Ascending aorta (tissue), 2 donors: ENCODE measurements around the gene GPR137B. TPM values are rescaled to one million over a fixed set of nuclear protein-coding genes. Genes with fewer than 3 reads are reported as not detected.
"Not testable (repeated sequence)": the region's sequence is repeated elsewhere in the genome, so short reads cannot be mapped to it uniquely, and the experiment has no call there.

ENCODE experiments used
- DNase-seq, 2 donors: peaks; one replicate each; pipeline ENCODE4 v3.0.0-alpha.2; 2019; ENCODE audit warnings: low spot score in 2 of 2
- H3K27ac ChIP-seq, 2 donors: fragments of 200-600 bp; sonication (generic); one replicate each; pipeline ENCODE4 v1.5.1; 2016 to 2017; ENCODE audit warnings: mild to moderate bottlenecking in 1 of 2
- H3K27me3 ChIP-seq: fragments of 200-600 bp; sonication (generic); one replicate; pipeline ENCODE4 v1.5.1; 2017
- H3K36me3 ChIP-seq, 2 donors: fragments of 200-600 bp; sonication (generic); one replicate each; pipeline ENCODE4 v1.5.1; 2016
- H3K4me1 ChIP-seq, 2 donors: fragments of 200-600 bp; sonication (generic); one replicate each; pipeline ENCODE4 v1.5.1; 2016 to 2017; ENCODE audit warnings: mild to moderate bottlenecking in 1 of 2
- H3K4me3 ChIP-seq, 2 donors: fragments of 200-600 bp; sonication (generic); one replicate each; pipeline ENCODE4 v1.5.1; 2016 to 2017; ENCODE audit warnings: mild to moderate bottlenecking in 1 of 2
- H3K9me3 ChIP-seq, 2 donors: fragments of 200-600 bp; sonication (generic); one replicate each; pipeline ENCODE4 v1.5.1; 2016
- intact Hi-C: fragments of 100-400 bp; cut with DNase I; formaldehyde crosslinking; loops from one replicate; pipeline ENCODE4 v1.15.1; 2023
- total RNA-seq: library from RNA; depleted of rRNA; stranded (reverse); fragments of >200 nt; gene quantifications from one replicate; pipeline ENCODE4 v1.1.0, GENCODE V29; 2016
- TF ChIP-seq, protein P1 (sequence below), 3 experiments: fragments of 200-600 bp in 2 of 3; fragments of 450-650 bp in 1 of 3; sonication (generic) in 2 of 3; IDR thresholded peaks; one replicate each; pipeline ENCODE4 v1.5.1; 2016 to 2019; ENCODE audit warnings: antibody characterized with exemption in 3 of 3, mild to moderate bottlenecking in 1 of 3, moderate library complexity in 1 of 3

GPR137B gene
- total RNA-seq, 1 donor from 2014 or later, result 22.5 TPM

DNA sequence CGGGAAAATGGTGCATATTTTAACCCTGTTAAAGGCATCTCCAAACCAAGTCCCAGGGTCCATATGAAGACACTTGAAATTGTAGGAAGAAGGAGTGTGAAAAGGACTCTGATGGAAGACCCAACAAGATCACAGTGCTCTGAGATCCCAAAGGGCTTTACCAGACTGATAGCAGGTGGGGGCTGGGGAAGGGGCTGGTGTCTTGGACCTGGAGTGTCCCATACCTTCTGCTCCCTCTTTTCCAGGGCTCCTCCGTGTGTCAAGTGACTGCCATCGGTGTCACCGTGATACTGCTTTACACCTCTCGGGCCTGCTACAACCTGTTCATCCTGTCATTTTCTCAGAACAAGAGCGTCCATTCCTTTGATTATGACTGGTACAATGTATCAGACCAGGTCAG is 37.3 kb downstream of the GPR137B start:
- no peak for DNase-seq
- Histone ChIP-seq H3K9me3 (no peaks in the 10 kb centered on the region), H3K36me3 (peaks cover 0 to 14% of the 10 kb centered on the region in 2 donors), H3K27ac (no peak overlapping the region), H3K4me3 (no peak overlapping the region), H3K27me3 (no peaks in the 10 kb centered on the region), H3K4me1 (no peaks in the 10 kb centered on the region)
- intact Hi-C loops, result no loop called here
- TF ChIP-seq, protein P1, sequence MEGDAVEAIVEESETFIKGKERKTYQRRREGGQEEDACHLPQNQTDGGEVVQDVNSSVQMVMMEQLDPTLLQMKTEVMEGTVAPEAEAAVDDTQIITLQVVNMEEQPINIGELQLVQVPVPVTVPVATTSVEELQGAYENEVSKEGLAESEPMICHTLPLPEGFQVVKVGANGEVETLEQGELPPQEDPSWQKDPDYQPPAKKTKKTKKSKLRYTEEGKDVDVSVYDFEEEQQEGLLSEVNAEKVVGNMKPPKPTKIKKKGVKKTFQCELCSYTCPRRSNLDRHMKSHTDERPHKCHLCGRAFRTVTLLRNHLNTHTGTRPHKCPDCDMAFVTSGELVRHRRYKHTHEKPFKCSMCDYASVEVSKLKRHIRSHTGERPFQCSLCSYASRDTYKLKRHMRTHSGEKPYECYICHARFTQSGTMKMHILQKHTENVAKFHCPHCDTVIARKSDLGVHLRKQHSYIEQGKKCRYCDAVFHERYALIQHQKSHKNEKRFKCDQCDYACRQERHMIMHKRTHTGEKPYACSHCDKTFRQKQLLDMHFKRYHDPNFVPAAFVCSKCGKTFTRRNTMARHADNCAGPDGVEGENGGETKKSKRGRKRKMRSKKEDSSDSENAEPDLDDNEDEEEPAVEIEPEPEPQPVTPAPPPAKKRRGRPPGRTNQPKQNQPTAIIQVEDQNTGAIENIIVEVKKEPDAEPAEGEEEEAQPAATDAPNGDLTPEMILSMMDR (IDR thresholded peaks at IDR 0.05), result no peak

DNA sequence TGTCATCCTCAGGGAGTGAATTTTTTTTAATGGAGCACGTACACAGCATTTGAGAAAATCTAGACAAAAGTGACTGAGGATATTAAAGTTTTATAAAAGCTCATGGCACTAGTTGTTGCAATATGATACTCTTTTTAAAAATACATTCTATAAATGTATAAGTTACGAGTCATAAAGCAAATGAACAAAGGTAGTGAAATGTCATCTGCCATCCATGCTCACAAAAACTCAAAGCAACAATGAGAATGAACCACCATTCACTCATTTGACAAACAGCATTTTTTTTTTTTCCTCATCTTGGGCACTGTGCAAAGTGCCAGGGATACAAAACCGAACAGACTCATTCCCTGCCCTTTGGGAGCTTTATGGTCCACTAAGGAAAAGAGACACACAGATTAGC is 38.7 kb downstream of the GPR137B start:
- TF ChIP-seq, protein P1 (IDR thresholded peaks at IDR 0.05), result no peak
- DNase-seq, result no peak
- Histone ChIP-seq H3K36me3 (peaks cover 5 to 14% of the 10 kb centered on the region in 2 donors), H3K9me3 (no peaks in the 10 kb centered on the region), H3K27ac (no peak overlapping the region), H3K4me1 (no peaks in the 10 kb centered on the region), H3K4me3 (no peak overlapping the region), H3K27me3 (no peaks in the 10 kb centered on the region)
- intact Hi-C loops, result no loop called here

DNA sequence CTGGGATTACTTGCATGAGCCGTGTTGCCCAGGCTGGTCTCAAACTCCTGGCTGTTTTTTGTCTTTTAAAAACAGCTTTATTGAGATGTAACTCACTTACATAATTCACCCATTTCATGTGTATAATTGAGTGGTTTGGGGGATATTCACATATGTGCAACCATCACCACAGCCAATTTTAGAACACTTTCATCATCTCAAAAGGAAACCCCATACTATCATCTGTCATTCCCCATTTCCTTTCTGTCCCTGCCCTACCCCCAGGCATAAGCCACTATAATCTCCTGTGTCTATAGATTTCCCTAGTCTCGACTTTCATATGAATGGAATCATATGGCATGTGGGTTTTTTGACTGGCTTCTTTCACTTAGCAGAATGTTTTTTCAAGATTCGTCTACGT is 43.3 kb downstream of the GPR137B start:
- intact Hi-C loops, result no loop called here
- no peaks in the 10 kb centered on the region for H3K9me3 ChIP-seq
- no peaks in the 10 kb centered on the region for H3K4me1 ChIP-seq
- peaks cover 5 to 6% of the 10 kb centered on the region in 2 donors for H3K36me3 ChIP-seq
- H3K27me3 ChIP-seq, result no peaks in the 10 kb centered on the region
- H3K27ac ChIP-seq, result no peak overlapping the region
- TF ChIP-seq, protein P1 (IDR thresholded peaks at IDR 0.05), result no peak
- H3K4me3 ChIP-seq, result no peak overlapping the region
- no peak for DNase-seq

DNA sequence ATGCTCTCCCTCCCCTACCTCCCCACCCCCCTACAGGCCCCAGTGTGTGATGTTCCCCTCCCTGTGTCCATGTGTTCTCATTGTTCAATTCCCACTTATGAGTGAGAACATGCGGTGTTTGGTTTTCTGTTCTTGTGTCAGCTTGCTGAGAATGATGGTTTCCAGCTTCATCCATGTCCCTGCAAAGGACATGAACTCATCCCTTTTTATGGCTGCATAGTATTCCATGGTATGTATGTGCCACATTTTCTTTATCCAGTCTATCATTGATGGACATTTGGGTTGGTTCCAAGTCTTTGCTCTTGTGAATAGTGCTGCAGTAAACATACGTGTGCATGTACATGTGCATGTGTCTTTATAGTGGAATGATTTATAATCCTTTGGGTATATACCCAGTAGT is 44.1 kb downstream of the GPR137B start:
- H3K27me3 ChIP-seq, DNase-seq, intact Hi-C loops, H3K4me1 ChIP-seq, H3K36me3 ChIP-seq, H3K4me3 ChIP-seq, H3K9me3 ChIP-seq, H3K27ac ChIP-seq: not testable (repeated sequence)

DNA sequence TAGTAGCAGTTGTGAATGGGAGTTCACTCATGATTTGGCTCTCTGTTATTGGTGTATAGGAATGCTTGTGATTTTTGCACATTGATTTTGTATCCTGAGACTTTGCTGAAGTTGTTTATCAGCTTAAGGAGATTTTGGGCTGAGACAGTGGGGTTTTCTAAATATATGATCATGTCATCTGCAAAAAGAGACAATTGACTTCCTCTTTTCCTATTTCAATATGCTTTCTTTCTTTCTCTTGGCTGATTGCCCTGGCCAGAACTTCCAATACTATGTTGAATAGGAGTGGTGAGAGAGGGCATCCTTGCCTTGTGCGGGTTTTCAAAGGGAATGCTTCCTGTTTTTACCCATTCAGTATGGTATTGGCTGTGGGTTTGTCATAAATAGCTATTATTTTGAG is 45.7 kb downstream of the GPR137B start:
- H3K9me3 ChIP-seq, H3K4me1 ChIP-seq, intact Hi-C loops, H3K4me3 ChIP-seq, DNase-seq, H3K27me3 ChIP-seq, H3K27ac ChIP-seq: not testable (repeated sequence)
- peaks cover 5 to 11% of the 10 kb centered on the region in 2 donors for H3K36me3 ChIP-seq

DNA sequence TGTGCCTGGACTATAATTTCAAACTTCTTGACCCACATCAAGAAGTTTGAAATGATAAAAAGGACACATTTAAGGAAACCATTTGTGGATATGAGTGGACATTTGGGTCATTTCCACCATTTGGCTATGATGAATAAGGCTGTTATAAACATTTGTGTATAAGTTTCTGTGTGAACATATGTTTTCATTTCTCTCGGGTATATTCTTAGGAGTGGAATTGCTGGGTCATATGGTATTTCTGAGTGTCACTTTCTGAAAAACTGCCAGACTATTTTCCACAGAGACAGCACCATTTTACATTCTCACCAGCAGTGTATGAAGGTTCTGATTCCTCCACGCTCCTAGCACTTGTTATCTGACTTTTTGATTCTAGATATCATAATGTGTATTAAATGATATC is 50.8 kb downstream of the GPR137B start:
- H3K36me3 ChIP-seq, result peaks cover 6 to 21% of the 10 kb centered on the region in 2 donors
- H3K4me1 ChIP-seq, result no peaks in the 10 kb centered on the region
- H3K4me3 ChIP-seq, result no peak overlapping the region
- H3K27me3 ChIP-seq, result no peaks in the 10 kb centered on the region
- no peak for DNase-seq
- H3K27ac ChIP-seq, result no peak overlapping the region
- TF ChIP-seq, protein P1 (IDR thresholded peaks at IDR 0.05), result no peak
- intact Hi-C loops, result no loop called here
- H3K9me3 ChIP-seq, result peaks cover 0 to 11% of the 10 kb centered on the region in 2 donors

DNA sequence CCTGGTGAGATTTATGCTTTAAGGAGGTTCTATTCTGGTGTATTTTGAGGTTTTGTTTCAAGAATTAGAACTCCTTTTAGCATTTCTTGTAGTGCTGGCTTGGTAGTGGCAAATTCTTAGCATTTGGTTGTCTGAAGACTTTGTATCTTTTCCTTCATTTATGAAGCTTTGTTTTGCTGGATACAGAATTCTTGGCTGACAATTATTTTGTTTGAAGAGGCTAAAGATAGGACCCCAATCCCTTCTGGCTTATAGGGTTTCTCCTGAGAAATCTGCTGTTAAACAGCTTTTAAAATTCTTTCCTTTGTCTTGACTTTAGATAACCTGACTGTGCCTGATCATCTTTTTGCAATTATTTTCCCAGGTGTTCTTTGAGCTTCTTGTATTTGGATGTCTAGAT is 58.6 kb downstream of the GPR137B start:
- H3K36me3 ChIP-seq, result peaks cover 9 to 11% of the 10 kb centered on the region in 2 donors
- TF ChIP-seq, protein P1 (IDR thresholded peaks at IDR 0.05), result no peak
- no peak overlapping the region for H3K27ac ChIP-seq
- peaks cover 9 to 46% of the 10 kb centered on the region in 2 donors for H3K9me3 ChIP-seq
- intact Hi-C loops, result no loop called here
- H3K4me3 ChIP-seq, result no peak overlapping the region
- H3K4me1 ChIP-seq, result no peaks in the 10 kb centered on the region
- DNase-seq, result no peak
- no peaks in the 10 kb centered on the region for H3K27me3 ChIP-seq
